Left hindlimb (tissue), 1 donor: ENCODE measurements around the gene OBI1.

Source experiments
- DNase-seq: peaks from one replicate; pipeline ENCODE4 v3.0.0-alpha.2; 2018

OBI1 gene

DNA sequence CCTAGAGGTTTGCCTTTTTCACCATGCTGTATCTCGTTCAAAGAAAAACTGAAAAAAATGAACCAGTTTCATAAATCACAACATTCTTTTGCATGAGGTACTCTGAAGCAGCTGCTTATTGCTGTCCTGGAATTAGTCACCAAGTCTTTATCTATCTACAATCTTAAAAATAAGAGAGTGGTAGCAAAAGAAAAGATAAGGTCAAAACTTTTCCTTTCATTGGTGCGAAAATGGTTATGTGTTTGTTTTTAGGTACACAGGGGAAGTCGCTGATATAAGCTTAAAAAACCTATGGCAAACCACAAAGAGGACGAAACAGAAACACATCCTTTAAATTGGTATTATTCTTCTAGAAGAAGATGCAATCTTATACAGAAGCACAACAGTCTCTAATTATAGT lies 20.7 kb downstream of the OBI1 start:
- no peak for DNase-seq

DNA sequence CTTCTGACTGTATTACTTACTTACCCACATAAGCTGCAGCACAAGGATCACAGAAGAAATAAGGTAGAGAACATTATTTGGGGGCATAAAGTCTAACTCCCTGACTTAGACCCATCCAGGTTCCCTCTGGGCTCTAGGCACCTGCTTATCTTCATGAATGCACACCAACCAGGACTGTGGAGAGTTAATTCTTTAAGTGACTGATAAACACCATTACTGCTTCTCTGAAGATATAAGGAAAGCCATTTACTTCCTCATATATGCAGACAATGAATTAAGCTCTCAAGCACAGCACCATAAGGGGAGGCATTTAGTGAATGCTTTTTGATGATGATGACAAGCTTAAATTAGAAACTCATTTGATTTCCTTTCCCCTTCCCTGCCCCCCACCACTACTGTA lies 22.5 kb downstream of the OBI1 start:
- no peak for DNase-seq

DNA sequence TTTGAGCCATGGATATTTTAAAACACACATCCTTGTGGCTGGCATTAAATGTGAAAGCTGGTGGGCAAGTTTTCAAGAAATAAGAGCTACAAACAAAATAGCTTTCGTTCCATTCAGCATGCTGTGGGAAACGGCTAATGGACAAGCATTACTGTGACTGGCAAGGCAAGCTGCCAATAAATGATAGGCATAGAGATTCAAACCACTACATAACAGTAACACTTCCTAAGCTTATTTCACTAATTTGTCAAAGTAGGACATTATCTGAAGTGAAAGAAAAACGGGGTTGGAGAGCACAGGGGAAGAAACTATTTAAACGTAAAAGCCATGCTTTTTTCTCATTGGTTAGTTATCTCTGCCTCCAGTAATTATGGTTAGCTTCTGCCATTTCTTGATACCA lies 26.0 kb downstream of the OBI1 start:
- DNase-seq = no peak

DNA sequence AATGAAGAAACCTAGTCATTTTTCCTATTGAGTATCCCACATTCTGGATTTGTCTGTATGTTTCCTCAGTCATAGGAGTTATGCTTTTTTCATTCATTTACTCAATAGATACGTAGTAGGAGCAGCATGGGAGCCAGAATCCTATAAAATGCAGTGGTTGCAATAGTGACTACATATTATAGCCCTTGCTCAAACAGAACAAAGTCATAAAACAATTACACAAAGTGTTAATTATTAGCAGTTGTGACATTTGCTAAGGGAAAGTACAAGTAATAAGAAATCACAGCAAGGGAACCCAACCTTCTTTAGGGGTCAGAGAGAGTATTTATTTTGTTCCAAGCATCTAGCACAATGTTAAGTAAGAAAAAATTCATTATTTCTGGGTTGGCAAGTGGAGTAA lies 27.9 kb downstream of the OBI1 start:
- no peak for DNase-seq

DNA sequence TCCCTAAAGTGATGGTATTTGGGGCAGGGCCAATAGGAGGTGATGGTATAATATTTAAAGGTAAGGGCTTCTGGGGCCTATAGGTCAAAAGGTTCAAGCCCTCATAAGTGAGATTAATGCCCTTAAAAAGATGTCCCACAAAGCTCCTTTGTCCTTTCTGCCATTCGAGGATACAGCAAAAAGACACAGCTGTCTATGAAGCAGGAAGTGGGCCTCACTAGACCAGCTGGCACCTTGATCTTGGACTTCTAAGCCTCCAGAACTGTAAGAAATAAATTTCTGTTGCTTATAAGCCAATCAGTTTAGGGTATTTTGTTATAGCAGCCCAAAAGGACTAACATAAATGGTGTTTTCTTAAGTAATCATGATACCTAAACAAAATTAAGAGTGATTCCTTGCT lies 28.4 kb downstream of the OBI1 start:
- no peak for DNase-seq

DNA sequence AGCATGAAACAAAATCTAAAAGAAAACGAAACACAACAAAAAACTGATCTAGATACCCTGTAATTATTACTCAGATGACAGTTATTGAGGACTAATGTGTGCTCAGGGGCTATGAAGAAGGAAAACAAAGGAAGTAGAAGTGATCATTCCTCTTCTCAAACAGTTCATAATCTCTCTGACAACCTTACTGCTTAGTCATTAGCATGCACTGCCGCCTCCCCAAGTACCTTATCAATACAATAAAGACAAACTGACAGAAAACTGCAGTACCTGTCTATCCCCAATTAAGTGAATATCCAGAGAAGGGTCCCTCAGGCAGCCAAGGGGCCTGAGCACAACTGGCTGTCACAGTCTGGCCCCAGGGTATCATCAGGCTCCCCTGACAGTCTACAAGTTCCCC lies 33.6 kb downstream of the OBI1 start:
- no peak for DNase-seq

DNA sequence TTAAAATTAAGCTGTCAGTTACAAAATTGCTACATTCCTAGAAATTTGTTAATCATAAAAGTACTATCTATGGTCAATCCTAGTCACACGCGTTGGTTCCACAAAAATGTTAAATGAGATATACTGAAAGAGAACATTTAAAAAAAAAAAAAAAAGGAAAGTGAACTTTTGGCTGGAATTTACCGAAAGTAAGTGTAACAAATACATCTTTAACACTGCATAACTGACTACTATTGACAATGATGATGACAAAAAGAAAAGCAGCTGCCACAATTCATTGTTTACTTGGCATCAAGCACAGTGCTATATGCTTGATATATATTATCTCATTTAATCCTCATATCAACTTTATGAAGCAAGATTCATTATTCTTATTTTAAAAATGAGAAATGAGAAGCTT lies 35.8 kb downstream of the OBI1 start:
- DNase-seq = no peak

DNA sequence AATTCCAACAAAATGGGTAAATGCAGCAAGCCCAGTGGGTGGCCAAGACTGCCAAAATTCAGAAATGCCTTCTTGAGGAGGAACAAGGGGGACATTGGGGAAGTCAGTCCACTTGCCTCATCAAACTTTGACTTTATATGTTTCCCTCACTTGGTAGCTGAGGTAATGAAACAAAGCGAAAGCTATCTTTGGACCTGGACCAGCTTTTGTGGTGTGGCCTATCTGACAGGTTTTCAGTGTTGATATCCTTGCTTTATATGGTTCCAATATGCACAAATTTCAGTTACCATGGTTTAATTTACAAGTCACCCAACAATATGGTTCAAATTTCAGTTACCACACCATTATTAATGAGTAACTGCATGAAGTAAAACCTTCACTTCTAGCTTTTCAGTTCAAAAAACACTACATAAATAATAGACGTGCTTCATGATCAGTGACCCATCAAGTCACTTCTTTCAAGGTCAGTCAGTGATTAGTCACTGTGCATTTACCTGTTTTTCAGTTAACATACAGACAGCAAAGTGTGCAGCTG lies 38.0 kb downstream of the OBI1 start:
- no peak for DNase-seq

DNA sequence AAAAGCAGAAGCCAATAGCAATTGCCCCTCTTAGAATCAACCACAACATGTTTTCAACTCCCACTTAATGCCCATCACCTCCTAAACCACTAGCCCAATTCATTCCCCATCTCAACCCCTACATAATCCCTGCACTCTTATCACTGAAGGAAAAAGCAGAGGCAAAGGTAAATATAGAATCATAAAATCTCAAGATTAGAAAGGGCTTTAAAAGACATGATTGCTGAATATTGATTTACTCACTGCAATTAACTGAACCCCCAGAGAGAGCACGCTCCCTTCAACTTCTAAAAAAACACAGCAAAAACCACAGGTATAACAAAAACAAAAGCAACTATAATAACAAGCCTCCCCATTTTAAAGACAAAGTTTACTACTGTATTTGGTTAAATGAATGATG lies 40.5 kb downstream of the OBI1 start:
- DNase-seq = no peak

DNA sequence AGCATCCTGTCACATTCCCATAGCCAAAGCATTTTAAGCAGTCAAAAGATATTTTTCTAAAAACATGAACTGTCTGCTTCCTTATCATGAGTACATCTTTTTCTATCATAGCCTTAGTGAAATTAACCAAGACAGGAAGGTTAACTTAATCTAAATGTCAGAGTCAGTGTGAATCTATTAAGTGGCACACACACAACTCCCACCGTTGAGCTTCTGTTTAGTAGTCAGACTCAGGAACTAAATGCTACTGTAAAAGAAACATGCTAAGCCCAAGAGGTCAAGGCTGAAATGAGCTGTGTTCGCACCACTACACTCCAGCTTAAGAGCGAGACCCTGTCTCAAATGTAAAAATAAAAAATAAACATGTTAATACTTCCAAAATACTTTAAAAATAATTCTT lies 47.9 kb downstream of the OBI1 start:
- no peak for DNase-seq

DNA sequence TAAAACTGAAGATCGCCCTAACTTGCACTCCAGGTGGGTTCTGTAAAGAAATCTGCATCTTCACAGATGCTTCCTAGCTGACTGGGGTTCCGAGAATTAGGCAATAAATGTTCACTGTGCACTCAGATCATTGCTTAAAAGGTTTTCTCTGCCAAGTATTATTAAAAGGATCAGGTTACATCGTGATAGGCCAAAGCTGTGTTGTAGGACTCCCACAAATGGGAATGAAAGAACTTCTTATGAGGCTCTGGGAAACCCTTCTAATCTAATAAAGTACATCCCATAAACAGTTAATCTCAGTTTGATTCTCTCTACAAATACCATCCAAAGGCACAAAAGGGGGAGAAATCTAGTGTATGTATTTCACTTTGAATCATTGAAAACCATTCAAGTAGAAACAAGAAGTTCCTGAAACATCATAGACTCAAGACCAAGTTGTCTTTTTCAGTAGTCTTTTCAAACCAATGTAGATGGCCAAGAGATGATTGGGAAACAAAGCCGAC lies 48.5 kb downstream of the OBI1 start:
- DNase-seq = no peak

DNA sequence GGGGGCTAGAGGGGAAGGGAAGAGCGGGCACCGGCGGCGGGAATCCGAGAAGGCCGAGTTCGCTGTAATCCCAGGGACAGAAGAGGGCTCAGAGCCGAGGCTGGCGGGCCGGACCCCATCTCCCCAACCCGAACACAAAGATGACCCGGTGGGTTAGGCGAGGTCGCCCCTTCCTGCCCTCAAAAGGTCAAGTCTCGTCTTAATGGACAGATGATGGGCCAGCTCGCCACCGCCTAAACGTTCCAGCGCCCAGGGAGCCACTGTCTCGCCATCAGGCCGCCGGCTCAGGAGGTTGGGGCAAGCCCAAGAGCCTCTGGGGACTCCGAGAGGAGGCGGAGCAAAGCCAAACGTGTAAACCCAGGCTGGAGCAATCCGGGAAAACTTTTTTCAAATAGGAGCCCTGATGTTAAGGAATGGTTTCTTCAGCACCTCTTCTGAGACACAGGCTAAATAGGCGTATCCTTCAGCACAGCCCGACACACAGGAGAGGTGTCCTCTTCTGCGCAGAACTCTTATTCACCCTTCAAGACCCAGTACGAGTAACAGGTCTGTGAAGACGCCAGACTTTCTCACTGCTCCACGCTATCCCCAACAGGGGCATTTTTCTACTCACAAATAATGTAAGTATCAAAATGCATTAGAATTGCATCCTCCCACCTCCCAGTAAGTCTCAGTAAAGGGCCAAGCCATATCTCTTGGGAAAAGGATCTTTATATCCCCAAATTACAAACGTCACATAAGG lies 49.3 kb downstream of the OBI1 start:
- DNase-seq = no peak

DNA sequence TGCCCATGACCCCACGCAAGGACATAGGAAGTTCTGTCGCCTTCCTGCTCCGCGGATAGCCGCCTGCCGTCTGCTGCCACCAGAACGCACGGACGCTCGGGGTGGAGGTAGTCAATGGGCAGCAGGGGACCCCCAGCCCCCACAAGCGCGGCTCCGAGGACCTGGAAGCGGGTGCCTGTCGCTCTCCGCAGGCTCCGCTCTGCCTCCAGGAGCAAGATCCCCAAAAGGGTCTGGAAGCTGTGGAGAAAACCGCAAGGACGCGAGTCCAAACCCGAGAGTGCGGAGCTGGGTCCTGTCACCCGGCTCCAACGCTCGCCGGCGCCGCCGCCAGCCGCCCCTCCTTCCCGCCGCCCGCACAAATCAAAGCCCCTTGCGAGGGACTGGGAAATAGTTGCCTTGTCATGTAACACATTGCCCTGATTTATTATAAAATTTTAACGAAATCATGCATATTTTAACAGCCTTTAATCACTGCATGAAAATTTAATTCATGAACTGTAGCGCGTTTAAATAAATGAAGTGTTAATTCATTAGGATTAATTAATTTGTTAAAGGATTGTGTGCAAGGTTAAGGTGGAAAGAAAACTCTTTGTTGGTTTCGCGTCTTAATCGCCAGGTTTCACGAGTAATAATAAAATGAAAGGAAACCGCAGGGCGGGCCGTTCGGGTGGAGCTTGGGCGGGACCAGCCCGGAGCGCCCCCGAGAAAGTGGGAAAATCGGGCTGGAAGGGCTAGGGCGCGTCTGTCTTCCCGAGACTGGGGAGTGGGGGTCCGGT lies 50.1 kb downstream of the OBI1 start:
- no peak for DNase-seq

DNA sequence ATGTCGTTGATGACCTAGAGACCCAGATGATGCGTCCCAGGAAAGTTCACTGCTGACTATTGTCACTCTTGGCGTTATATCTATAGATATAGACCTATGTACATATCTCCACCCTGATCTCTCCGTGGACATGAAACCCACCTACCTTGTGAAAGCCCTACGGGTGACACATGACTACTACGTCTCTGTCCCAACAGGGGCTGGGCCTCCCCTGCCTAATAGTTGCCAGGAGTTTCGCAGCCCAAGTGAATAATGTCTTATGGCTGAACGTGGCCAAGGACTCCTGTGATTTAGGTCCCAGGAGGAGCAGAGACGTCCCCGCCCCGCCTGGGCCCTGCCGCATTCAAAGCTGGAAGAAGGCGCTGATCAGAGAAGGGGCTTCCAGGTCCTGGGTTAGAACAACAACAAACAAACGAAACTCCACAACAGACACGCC lies 50.7 kb downstream of the OBI1 start:
- DNase-seq = no peak

DNA sequence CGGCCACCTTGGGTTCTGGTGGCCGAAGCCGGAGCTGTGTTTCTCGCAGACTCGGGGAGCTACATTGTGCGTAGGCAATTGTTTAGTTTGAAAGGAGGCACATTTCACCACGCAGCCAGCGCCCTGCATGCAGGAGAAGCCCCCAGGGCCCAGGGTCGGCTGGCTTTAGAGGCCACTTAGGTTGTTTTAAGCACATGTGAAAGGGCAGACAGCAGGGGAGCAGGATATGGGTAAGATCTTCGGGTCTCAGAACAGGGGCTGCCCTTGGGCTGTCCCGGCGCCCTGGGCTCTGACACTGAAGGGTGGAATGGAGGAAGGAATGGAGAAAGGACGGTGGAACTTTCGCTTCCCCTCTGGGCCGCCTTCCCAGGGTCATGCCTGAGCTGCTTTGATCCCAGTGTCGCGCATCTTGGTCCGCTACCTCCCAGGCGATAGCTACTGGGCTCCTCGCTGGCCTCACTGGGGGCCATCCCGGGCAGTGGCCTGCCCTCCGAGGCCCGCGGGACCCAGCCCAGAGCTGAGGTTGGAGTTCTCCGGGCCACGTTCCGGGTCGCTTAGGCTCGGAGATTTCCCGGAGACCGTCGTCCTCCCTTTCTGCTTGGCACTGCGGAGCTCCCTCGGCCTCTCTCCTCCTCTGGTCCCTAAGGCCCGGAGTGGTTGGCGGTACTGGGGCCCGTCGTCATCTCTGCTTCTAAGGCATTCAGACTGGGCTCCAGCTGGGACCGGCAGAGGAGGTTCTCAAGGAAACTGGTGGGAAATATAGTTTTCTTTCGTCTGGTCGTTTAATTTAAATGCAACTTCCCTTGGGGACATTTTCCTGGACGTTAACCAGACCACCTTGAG lies 51.3 kb downstream of the OBI1 start:
- no peak for DNase-seq

DNA sequence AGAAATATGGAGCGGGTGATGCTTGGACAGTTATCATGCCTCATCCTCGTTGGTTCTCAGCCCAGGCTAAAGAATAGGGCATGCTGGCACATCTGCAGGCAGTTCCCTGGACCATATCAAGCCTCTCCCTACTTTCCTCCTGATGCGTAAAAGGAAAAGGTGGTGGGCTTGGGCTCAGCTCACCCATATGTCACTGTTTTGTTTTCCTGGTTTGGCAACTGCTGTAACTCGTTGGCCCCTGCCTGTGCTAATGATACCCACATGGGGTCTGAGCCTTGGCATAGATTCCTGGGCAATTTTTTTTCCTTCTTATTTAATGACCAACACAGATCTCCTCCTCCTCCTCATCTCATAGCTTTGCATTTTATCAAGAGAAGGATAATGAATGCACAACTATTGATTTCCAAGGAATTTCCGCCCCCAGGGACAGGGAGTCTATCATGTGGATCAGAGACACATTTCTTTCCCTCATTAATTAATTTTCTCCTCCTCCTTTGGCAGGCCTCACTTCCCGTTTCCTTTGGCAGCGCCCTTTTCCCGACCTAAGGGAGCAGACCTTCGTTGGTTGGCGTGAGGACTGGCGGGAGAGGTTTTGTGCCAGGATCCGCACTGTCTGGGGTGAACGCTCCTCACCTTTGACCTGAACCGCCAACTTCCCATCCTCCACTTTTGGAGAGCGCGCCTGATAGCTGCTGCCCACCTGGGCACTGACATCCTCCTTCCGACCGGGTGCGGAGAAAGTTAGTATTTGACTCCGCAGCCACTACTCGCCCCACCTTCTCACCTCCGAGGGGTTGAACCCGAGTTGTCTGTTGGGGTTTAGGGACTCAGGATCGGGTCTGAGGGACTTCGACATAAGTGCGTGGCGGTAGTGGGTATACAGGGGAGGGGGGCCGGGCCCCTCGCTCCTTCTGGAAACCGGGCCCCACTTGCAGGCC lies 52.2 kb downstream of the OBI1 start:
- DNase-seq = no peak

DNA sequence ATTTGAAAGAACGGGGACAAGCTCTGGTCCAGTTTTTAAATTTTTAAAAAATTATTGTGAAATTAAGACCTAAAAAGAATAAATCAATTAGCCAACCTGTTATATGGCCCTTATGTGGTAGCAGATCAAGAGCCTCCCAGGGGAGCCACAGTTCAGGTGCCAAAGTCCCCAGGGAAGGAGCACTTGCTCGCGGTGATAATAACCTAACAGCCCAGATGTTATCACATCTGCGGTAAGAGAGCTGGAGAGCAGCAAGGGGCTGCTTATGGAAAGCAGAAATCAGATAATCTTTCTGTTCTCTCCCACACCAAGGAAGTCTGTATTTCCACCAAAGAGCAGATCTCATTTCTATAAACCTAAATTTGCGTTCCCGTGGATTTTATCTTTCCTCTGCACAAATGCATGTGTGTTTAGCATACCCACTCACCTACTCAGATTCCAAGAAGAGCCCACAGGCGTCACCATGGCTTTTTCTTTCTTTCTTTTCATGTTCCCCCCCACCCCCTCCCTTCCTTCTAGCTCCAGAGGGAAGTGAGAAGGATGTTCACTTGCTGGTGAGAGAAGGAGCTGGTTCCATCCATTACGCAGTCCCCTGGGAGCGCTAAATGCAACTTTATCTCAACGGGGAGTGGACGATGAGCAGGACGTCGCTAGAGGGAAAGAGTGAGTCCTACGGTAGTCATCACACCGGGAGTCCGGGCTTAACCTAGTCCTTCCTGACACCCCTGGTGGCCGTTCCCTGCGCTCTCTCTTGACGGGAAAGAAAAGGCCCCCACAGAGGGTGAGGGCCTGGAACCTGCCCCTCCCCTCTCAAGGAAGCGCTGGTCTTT lies 54.0 kb downstream of the OBI1 start:
- DNase-seq = no peak

DNA sequence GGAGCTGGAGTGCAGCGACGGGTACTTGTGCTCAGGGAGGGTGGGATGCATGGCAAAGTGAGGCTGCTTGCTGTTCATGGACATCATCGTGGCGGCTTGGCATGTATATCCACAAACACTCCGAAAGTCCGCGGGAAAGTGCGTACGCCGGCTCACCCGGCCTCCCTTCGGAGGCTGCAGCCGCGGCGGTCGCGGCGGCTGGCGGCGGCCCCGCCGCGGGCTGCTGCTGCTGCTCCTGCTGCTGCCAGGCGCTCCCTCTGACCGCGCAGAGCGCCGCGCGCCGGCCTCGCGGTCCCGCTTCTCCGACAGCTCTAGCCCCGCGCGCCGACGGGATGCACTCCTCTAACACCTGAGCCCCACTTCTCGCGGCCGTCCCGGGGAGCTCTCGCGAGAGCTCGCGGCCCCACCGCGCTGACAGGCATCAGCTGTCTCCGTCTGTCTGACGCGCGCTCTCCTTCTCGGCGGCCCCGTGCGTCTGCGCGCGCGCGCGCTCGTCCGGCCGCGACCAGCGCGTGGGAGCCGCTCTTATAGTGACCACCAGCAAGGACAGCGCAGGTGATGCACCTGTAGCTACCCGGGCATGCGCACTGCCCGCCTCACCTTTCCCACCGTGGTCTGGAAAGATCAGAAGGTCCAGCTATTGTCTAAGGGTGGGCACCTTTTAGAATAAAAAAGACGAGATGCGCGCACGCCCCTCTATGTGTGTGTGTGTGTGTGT lies 55.6 kb downstream of the OBI1 start, which contains the start of gene POU4F1:
POU4F1 (minus strand) TSS at position 313 of the 718 bp plus-strand sequence; CDS start at position 87, 226 bp downstream.
- DNase-seq = peak; percentile 72

DNA sequence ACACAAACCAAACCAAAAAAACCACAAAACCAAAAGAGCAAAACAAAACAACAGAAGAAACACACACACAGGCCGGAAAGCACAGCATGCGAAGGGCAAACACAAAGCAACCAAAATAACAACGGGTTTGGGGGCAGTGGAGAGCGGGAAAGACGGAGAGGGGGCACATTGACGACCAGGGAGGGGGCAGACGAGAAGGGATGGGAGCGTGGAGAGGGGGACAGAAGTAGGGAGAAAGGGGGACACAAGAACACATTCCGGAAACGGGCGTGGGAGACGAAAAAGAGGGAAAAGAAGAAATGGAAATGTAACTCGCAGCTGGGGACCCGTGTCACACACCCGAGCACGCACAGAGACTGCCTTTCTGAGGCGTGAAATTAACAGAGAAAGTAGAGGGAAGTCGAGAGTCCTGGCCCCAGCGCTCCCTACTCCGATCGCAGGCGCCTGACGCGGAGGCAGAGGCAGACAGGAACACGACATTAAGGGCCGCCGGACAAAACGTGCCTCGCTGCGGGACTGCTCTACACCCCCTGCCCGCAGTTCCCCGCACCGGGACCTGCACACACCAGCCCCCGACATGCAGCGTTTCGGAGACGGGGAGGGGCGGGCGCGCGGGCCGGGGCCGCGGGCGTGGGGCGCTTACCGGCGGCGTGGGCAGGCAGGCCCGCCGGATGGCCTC lies 56.3 kb downstream of the OBI1 start:
- no peak for DNase-seq
